ENCODE data around the gene KRTAP6-1.

Gene KRTAP6-1

DNA sequence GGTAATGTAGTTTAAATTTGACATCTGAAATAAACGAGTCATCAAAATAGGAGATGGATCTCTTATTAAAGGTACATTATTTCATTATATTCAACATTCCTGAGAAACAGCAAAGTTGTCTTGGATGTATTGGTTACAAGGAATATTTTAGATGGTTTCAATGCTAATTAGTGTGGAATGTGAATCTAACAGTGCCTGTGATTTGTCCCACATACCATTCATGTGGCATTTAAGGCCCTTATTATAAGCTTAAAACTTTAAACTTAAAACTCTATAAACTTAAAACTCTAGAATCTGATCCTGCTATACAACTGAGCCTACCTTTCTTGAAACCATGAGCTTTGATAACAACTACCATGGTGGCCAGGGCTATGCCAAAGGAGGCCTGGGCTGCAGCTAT is 12.9 kb downstream of the KRTAP6-1 start, which contains the start of gene KRTAP22-1:
KRTAP22-1 (plus strand) TSS at position 301 of the 400 bp plus-strand sequence.
- TF ChIP-seq CEBPB (IDR thresholded peaks at IDR 0.05) (no peak), NFIC (IDR thresholded peaks at IDR 0.05) (no peak), TCF12 (IDR thresholded peaks at IDR 0.05; ENCODE audit: low read depth) (no peak), CREB1 (IDR thresholded peaks at IDR 0.05; ENCODE audit: low read depth) (no peak), MAX (IDR thresholded peaks at IDR 0.05) (no peak), TEAD4 (IDR thresholded peaks at IDR 0.05) (no peak), ZBTB7A (IDR thresholded peaks at IDR 0.05; ENCODE audit: low read depth) (no peak), FOXM1 (IDR thresholded peaks at IDR 0.05; ENCODE audit: borderline replicate concordance, low read depth) (no peak), RAD21 (IDR thresholded peaks at IDR 0.05; ENCODE audit: low read depth) (no peak), EP300 (IDR thresholded peaks at IDR 0.05; ENCODE audit: borderline replicate concordance) (no peak), EGR1 (IDR thresholded peaks at IDR 0.05) (no peak), TAF1 (IDR thresholded peaks at IDR 0.05; ENCODE audit: low read depth) (no peak), YY1 (IDR thresholded peaks at IDR 0.05; ENCODE audit: low read depth) (no peak)
- TF ChIP-seq, protein P1, sequence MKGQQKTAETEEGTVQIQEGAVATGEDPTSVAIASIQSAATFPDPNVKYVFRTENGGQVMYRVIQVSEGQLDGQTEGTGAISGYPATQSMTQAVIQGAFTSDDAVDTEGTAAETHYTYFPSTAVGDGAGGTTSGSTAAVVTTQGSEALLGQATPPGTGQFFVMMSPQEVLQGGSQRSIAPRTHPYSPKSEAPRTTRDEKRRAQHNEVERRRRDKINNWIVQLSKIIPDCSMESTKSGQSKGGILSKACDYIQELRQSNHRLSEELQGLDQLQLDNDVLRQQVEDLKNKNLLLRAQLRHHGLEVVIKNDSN (IDR thresholded peaks at IDR 0.05) = no peak
- TF ChIP-seq, protein P2, sequence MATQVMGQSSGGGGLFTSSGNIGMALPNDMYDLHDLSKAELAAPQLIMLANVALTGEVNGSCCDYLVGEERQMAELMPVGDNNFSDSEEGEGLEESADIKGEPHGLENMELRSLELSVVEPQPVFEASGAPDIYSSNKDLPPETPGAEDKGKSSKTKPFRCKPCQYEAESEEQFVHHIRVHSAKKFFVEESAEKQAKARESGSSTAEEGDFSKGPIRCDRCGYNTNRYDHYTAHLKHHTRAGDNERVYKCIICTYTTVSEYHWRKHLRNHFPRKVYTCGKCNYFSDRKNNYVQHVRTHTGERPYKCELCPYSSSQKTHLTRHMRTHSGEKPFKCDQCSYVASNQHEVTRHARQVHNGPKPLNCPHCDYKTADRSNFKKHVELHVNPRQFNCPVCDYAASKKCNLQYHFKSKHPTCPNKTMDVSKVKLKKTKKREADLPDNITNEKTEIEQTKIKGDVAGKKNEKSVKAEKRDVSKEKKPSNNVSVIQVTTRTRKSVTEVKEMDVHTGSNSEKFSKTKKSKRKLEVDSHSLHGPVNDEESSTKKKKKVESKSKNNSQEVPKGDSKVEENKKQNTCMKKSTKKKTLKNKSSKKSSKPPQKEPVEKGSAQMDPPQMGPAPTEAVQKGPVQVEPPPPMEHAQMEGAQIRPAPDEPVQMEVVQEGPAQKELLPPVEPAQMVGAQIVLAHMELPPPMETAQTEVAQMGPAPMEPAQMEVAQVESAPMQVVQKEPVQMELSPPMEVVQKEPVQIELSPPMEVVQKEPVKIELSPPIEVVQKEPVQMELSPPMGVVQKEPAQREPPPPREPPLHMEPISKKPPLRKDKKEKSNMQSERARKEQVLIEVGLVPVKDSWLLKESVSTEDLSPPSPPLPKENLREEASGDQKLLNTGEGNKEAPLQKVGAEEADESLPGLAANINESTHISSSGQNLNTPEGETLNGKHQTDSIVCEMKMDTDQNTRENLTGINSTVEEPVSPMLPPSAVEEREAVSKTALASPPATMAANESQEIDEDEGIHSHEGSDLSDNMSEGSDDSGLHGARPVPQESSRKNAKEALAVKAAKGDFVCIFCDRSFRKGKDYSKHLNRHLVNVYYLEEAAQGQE (IDR thresholded peaks at IDR 0.05; ENCODE audit: low read depth) = no peak

DNA sequence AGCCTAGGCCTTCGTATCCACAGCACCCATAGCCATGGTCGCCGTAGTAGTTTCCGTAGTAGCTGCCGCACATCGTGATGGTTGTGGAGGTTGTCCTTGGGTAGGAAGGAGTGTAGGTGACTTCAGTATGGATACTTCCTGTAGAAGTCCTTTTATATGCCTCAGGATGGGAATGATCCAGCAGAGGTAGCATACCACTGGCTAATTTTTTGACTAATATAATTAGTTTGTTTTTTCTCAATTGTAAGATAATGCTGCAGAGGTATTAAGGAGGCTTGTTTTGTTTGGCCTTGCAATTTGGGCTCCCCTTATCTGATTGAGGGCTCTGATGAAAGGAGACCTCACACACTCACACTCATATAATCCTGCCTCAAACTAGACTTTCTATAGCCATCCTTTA is 14.9 kb downstream of the KRTAP6-1 start, which contains the start of gene KRTAP6-2:
KRTAP6-2 (minus strand) TSS at position 101 of the 400 bp plus-strand sequence; CDS start at position 73, 28 bp downstream.
- TF ChIP-seq EP300 (IDR thresholded peaks at IDR 0.05; ENCODE audit: borderline replicate concordance) (no peak), FOXM1 (IDR thresholded peaks at IDR 0.05; ENCODE audit: borderline replicate concordance, low read depth) (no peak), EGR1 (IDR thresholded peaks at IDR 0.05) (no peak), NFIC (IDR thresholded peaks at IDR 0.05) (no peak), MAX (IDR thresholded peaks at IDR 0.05) (no peak)

- TF ChIP-seq FOXM1 (IDR thresholded peaks at IDR 0.05; ENCODE audit: borderline replicate concordance, low read depth) = no peak
- TF ChIP-seq TCF12 (IDR thresholded peaks at IDR 0.05; ENCODE audit: low read depth) = no peak
- no peak for TF ChIP-seq EP300 (IDR thresholded peaks at IDR 0.05; ENCODE audit: borderline replicate concordance)
- TF ChIP-seq ZBTB7A (IDR thresholded peaks at IDR 0.05; ENCODE audit: low read depth) = no peak
- TF ChIP-seq CEBPB (IDR thresholded peaks at IDR 0.05) = no peak
- TF ChIP-seq CREB1 (IDR thresholded peaks at IDR 0.05; ENCODE audit: low read depth) = no peak
- TF ChIP-seq, protein P1 (IDR thresholded peaks at IDR 0.05) = no peak
- TF ChIP-seq NFIC (IDR thresholded peaks at IDR 0.05) = no peak
- no peak for TF ChIP-seq RAD21 (IDR thresholded peaks at IDR 0.05; ENCODE audit: low read depth)
Observed at GRCh38 chr21:30592140-30592539, 21.6 kb downstream of the KRTAP6-1 start, which contains the start of gene KRTAP6-3. TSS of gene KRTAP6-3 (plus strand) at chr21:30592440. CDS start at chr21:30592446, 6 bp downstream.

DNA sequence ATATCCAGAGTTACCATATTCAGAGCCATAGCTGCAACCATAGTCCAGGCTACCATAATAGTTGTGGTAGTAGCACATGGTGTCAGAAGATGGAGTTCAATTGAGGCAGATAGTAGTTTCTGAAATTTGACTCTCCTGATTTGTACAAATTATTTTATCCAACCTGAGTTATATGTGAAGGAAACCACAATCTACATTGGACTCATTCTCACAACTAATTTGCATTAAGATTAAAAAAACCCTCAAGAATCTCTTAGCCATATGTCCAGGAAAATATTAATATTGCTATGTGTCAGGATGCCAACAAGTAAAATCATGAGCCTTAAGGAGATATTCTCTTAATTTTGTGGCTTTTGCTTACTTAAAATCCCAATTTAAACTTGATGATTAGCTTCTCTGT is 23.4 kb downstream of the KRTAP6-1 start, which contains the start of gene KRTAP22-2:
KRTAP22-2 (minus strand) TSS at position 101 of the 400 bp plus-strand sequence.
- TF ChIP-seq FOXM1 (IDR thresholded peaks at IDR 0.05; ENCODE audit: borderline replicate concordance, low read depth) (no peak), YY1 (IDR thresholded peaks at IDR 0.05; ENCODE audit: low read depth) (no peak), CEBPB (IDR thresholded peaks at IDR 0.05) (no peak), NFIC (IDR thresholded peaks at IDR 0.05) (no peak), TEAD4 (IDR thresholded peaks at IDR 0.05) (no peak)

DNA sequence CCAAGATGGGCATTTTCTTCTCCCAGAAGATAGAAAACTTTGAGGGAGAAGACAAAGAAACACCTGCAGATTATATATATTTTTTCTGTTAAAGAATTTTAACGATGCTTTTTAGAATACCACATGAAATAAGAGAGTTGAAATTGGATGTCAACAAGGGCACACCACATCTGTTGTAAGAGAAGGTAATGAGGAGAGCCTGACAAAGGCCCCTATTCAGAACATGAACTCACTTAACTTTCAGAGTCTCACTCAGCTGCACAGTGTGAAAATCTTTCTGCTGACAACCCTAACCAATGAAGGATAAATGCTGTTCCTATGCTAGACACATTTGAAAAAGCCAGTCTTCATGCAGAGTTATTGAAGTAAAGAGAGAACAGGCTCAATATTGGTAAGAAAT is 30.9 kb downstream of the KRTAP6-1 start:
- TF ChIP-seq NFIC (IDR thresholded peaks at IDR 0.05) (no peak), EGR1 (IDR thresholded peaks at IDR 0.05) (no peak), ZBTB7A (IDR thresholded peaks at IDR 0.05; ENCODE audit: low read depth) (no peak)
- TF ChIP-seq, protein P1 (IDR thresholded peaks at IDR 0.05) = no peak
- TF ChIP-seq, protein P2 (IDR thresholded peaks at IDR 0.05; ENCODE audit: low read depth) = no peak

DNA sequence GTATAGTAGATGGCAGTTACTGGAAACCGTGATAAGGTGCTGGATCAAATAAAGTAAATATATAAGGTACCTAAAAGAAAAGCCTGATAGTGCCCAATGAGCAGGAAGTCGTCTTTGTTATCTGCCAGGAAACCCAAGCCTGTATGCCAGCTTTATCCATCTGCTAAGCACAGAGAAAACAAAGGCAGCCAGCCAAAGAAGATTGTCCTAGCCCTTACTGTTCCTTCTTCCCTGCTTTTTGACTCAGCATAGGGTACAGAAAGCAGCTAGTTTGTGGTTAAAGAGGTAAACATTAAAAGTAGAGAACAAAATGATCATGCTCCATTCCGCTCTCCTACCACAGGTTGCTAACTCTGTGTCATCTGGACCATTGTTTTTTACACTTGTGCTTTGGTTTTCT is 33.6 kb downstream of the KRTAP6-1 start:
- TF ChIP-seq, protein P1 (IDR thresholded peaks at IDR 0.05) = no peak
- TF ChIP-seq FOXM1 (IDR thresholded peaks at IDR 0.05; ENCODE audit: borderline replicate concordance, low read depth) = no peak
- TF ChIP-seq, protein P2 (IDR thresholded peaks at IDR 0.05; ENCODE audit: low read depth) = no peak
- no peak for TF ChIP-seq EGR1 (IDR thresholded peaks at IDR 0.05)
- no peak for TF ChIP-seq NFIC (IDR thresholded peaks at IDR 0.05)
- TF ChIP-seq EP300 (IDR thresholded peaks at IDR 0.05; ENCODE audit: borderline replicate concordance) = no peak
